H1 (cell line): Measurements from ENCODE around the gene C5orf58. TPM values are rescaled to one million over a fixed set of nuclear protein-coding genes. Genes with fewer than 3 reads are reported as not detected.

ENCODE experiments used
- ATF2 ChIP-seq: IDR thresholded peaks from 2 replicates; pipeline ENCODE4 v1.6.1; 2012; ENCODE audit warnings: low read length, inconsistent platforms
- HDAC2 ChIP-seq, 2 experiments: fragments of 300-600 bp in 1 of 2; sonication (generic) in 1 of 2; IDR thresholded peaks; 2 replicates each; pipeline ENCODE4 v1.6.1; 2011 to 2012; ENCODE audit warnings: low read depth in 2 of 2, low read length in 2 of 2, mild to moderate bottlenecking in 2 of 2, moderate library complexity in 2 of 2, borderline replicate concordance in 1 of 2, inconsistent platforms in 1 of 2
- JUN ChIP-seq: IDR thresholded peaks from 2 replicates; pipeline ENCODE4 v1.6.1; 2011; ENCODE audit warnings: low read depth, mild to moderate bottlenecking, improper control_type of control experiment, low read length
- KDM4A ChIP-seq: IDR thresholded peaks from one replicate; pipeline ENCODE4 v1.7.1; 2012; ENCODE audit warnings: low read depth, mild to moderate bottlenecking, moderate library complexity, low read length, inconsistent platforms; ENCODE audit not compliant: severe bottlenecking
- polyA plus RNA-seq, 7 experiments: library from polyadenylated mRNA; depleted of rRNA in 3 of 7; stranded (reverse) in 5 of 7; unstranded in 2 of 7; fragments of >200 nt in 5 of 7; fragments of 200-250 nt in 2 of 7; gene quantifications; 1 replicate in 5 of 7; 2 replicates in 1 of 7; 4 replicates in 1 of 7; pipeline versions ENCODE4 v1.2.1 to v1.2.3, GENCODE V29; 2011 to 2013; ENCODE audit warnings: missing spikeins in 2 of 7, mixed read lengths in 2 of 7
- total RNA-seq: library from RNA; stranded (reverse); fragmentation: NEBNext Ultra II Directional; extraction: Animal tissue kit (Norgen Biotek cat#: 25700); gene quantifications from 2 replicates; pipeline ENCODE4 v1.2.1, GENCODE V29; 2021

The C5orf58 gene
- total and polyA plus RNA-seq, 2 of the 8 experiments (the other 6 are each of a cell fraction or from before 2014, with no cell fraction given), result 0.24 to 1.6 TPM

DNA sequence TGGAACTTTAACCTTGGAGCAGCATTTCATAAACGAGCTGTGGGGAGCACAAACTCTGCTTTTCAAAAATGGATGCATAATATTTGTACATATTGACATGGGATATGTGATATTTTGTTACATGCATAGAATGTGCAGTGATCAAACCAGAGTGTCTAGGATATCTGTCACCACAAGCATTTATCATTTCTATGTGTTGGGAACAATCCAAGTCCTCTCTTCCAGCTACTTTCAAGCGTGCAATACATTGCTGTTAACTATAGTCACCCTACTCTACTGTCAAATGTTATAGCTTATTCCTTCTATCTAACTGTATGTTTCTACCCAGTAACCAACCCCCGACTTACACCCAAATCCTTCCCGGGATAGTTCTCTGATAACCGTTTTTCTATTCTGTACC is 15.0 kb upstream of the C5orf58 start (continued):
- no peak for TF ChIP-seq ATF2
- TF ChIP-seq HDAC2 (IDR thresholded peaks at IDR 0.05; ENCODE audit: borderline replicate concordance in 1 of 2, low read depth in 2 of 2, low read length in 2 of 2), result no peak
- no peak for TF ChIP-seq JUN
- TF ChIP-seq KDM4A, result no peak
